Lower lobe of right lung (tissue), 2 donors: ENCODE data around the gene P2RY12. TPM values are rescaled to one million over a fixed set of nuclear protein-coding genes. Genes with fewer than 3 reads are reported as not detected.

ENCODE experiments used
- ATAC-seq, 2 donors: fragments of 200-7000 bp; cut with Tn5 transposase; one replicate each; pipeline ENCODE4 v1.9.1; 2020 to 2022; ENCODE audit warnings: mild to moderate bottlenecking in 2 of 2, moderate library complexity in 2 of 2
- DNase-seq: peaks from one replicate; pipeline ENCODE4 v3.0.0-alpha.2; 2020
- H3K27ac ChIP-seq: fragments of 200-600 bp; one replicate; pipeline ENCODE4 v1.8.0; 2022
- H3K27me3 ChIP-seq: fragments of 200-600 bp; one replicate; pipeline ENCODE4 v1.8.0; 2022; ENCODE audit warnings: low read depth
- H3K36me3 ChIP-seq: fragments of 200-600 bp; one replicate; pipeline ENCODE4 v1.8.0; 2022; ENCODE audit warnings: mild to moderate bottlenecking
- H3K4me1 ChIP-seq: fragments of 200-600 bp; one replicate; pipeline ENCODE4 v1.8.0; 2022
- H3K4me3 ChIP-seq: fragments of 200-600 bp; one replicate; pipeline ENCODE4 v1.8.0; 2022; ENCODE audit warnings: mild to moderate bottlenecking
- H3K9me3 ChIP-seq: fragments of 200-600 bp; one replicate; pipeline ENCODE4 v1.8.0; 2022
- intact Hi-C: fragments of 100-400 bp; cut with DNase I; formaldehyde crosslinking; loops from one replicate; pipeline ENCODE4 v1.11.0; 2022
- total RNA-seq: library from RNA; stranded (reverse); fragmentation: NEBNext Ultra II Directional; extraction: Animal tissue kit (Norgen Biotek cat#: 25700); gene quantifications from one replicate; pipeline ENCODE4 v1.2.1, GENCODE V29; 2021
- TF ChIP-seq, protein P1 (sequence below): fragments of 200-600 bp; IDR thresholded peaks from one replicate; pipeline ENCODE4 v1.8.0; 2022; ENCODE audit warnings: antibody characterized with exemption, mild to moderate bottlenecking
- donor health status: DM: no; HTN: yes; CAD: no; lungs with severe emphysema.

The P2RY12 gene
- total RNA-seq, 1 donor from 2014 or later = 6.2 TPM

GRCh38 chr3:151415289-151415688, 30.7 kb upstream of the P2RY12 start:
- no peaks in the 10 kb centered on the region for H3K4me1 ChIP-seq
- H3K36me3 ChIP-seq = no peaks in the 10 kb centered on the region
- intact Hi-C loops = no loop called here
- no peak overlapping the region for H3K4me3 ChIP-seq
- no peak overlapping the region for H3K27ac ChIP-seq
- DNase-seq = no peak
- TF ChIP-seq, protein P1, sequence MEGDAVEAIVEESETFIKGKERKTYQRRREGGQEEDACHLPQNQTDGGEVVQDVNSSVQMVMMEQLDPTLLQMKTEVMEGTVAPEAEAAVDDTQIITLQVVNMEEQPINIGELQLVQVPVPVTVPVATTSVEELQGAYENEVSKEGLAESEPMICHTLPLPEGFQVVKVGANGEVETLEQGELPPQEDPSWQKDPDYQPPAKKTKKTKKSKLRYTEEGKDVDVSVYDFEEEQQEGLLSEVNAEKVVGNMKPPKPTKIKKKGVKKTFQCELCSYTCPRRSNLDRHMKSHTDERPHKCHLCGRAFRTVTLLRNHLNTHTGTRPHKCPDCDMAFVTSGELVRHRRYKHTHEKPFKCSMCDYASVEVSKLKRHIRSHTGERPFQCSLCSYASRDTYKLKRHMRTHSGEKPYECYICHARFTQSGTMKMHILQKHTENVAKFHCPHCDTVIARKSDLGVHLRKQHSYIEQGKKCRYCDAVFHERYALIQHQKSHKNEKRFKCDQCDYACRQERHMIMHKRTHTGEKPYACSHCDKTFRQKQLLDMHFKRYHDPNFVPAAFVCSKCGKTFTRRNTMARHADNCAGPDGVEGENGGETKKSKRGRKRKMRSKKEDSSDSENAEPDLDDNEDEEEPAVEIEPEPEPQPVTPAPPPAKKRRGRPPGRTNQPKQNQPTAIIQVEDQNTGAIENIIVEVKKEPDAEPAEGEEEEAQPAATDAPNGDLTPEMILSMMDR = no peak
- ATAC-seq = no peak
- no peaks in the 10 kb centered on the region for H3K9me3 ChIP-seq
- H3K27me3 ChIP-seq = no peaks in the 10 kb centered on the region

DNA sequence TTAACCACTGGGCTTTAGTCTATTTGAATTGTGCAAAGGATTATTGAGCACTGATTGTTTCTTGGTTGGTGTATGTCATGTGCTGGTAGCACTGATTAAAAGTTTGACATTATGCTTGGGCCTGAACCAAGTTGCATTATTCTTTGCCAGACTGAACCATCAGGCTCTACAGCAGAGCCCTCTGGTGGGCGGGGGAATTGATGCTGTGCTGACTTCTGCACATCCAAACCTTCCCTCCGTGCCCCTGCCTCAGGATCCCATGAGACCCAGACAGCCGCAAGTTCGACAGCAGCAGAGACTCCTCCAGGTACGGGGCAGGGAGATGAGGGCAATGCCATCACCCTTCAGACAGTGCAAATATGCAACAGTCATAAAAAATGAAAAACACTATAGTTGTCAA, 28.4 kb upstream of the P2RY12 start:
- TF ChIP-seq, protein P1 = no peak
- H3K27ac ChIP-seq = no peak overlapping the region
- H3K4me1 ChIP-seq = no peaks in the 10 kb centered on the region
- DNase-seq (no peak), ATAC-seq (no peak)
- intact Hi-C loops = no loop called here
- H3K9me3 ChIP-seq = no peaks in the 10 kb centered on the region
- no peak overlapping the region for H3K4me3 ChIP-seq
- H3K36me3 ChIP-seq = no peaks in the 10 kb centered on the region
- H3K27me3 ChIP-seq = no peaks in the 10 kb centered on the region

- DNase-seq (no peak), ATAC-seq (no peak)
- intact Hi-C loops = no loop called here
- H3K36me3 ChIP-seq = no peaks in the 10 kb centered on the region
- no peaks in the 10 kb centered on the region for H3K27me3 ChIP-seq
- no peak overlapping the region for H3K4me3 ChIP-seq
- no peaks in the 10 kb centered on the region for H3K9me3 ChIP-seq
- H3K4me1 ChIP-seq = no peaks in the 10 kb centered on the region
- no peak overlapping the region for H3K27ac ChIP-seq
- TF ChIP-seq, protein P1 = no peak
Observed at GRCh38 chr3:151410891-151411559, 26.5 kb upstream of the P2RY12 start.

DNA sequence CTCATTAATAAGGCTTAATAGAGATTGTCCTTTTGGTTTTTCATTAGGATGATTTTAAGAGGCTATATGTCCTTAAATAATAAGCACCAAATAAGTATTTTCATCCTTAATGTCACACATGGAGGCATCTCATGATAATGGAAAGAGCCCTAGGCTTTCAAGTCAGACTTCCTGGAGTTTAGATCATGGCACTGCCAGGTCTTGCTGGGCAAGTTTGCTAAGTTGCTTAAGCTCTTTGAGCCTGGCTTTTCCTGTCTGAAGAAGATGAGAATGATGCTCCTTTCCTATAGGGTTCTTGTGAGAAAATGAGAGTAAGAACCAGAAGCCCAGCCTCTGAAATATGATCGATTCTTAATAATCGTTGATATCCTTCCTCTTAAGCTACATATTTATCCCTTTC, 23.4 kb upstream of the P2RY12 start:
- Histone ChIP-seq H3K36me3 (no peaks in the 10 kb centered on the region), H3K9me3 (no peaks in the 10 kb centered on the region), H3K27ac (no peak overlapping the region), H3K27me3 (no peaks in the 10 kb centered on the region), H3K4me3 (no peak overlapping the region), H3K4me1 (no peaks in the 10 kb centered on the region)
- intact Hi-C loops = no loop called here
- DNase-seq (no peak), ATAC-seq (no peak)
- TF ChIP-seq, protein P1 = no peak

DNA sequence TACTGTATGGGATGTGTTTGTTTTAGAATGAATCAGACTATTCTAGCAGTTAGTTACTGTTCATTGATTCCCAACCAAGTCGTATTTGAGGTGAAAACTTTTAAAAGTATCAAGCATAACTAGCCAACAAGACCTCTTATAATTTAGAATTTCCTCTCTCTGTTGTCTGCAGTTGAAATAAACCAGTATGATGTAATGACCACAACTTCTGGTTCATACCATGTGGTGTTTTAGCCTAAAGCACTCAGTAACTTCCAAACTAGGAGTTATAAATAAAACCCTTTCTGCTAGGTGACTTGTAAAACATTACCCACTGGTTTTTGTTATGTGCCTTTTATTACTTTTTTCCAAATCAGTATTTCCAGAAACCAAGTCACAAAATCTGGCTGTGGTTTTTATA, 19.8 kb upstream of the P2RY12 start:
- Histone ChIP-seq H3K27ac (no peak overlapping the region), H3K4me3 (no peak overlapping the region), H3K36me3 (no peaks in the 10 kb centered on the region), H3K4me1 (no peaks in the 10 kb centered on the region), H3K9me3 (no peaks in the 10 kb centered on the region), H3K27me3 (no peaks in the 10 kb centered on the region)
- TF ChIP-seq, protein P1 = no peak
- intact Hi-C loops = no loop called here
- DNase-seq (no peak), ATAC-seq (no peak)
